Measurements from ENCODE around the gene PRSS8. TPM values are rescaled to one million over a fixed set of nuclear protein-coding genes. Genes with fewer than 3 reads are reported as not detected.

PRSS8 gene
- total RNA-seq, 1 experiment from 2014 or later: 108 TPM

- H3K4me1 Mint-ChIP-seq (ENCODE audit: low read depth, unreplicated experiment): peaks cover 38% of the 10 kb centered on the region
- H3K9me3 Mint-ChIP-seq (ENCODE audit: low read depth, unreplicated experiment): no peaks in the 10 kb centered on the region
- BruUV-seq (replicated peaks): no TSS peak
- intact Hi-C loops (cut with micrococcal nuclease; ENCODE audit: unreplicated experiment): loop anchor here (5.0 kb wide), 1 partner anchor 43 kb away; the partner anchor contains the start of gene BCKDK
- peaks cover 29% of the 10 kb centered on the region for H3K27me3 Mint-ChIP-seq (ENCODE audit: unreplicated experiment)
- peak within 1 kb of the TSS; percentile 47 for H3K4me3 Mint-ChIP-seq (ENCODE audit: low read depth, unreplicated experiment)
- TF ChIP-seq CTCF (IDR thresholded peaks at IDR 0.05; ENCODE audit: unreplicated experiment): no peak
- CTCF ChIA-PET: interaction anchor here (0.6 kb wide), 1 partner anchor 216 kb away, joined by 3 read pairs; no protein-coding TSS in a partner anchor
- H3K27ac Mint-ChIP-seq (ENCODE audit: unreplicated experiment): peak within 1 kb of the TSS; percentile 24
- H3K36me3 Mint-ChIP-seq (ENCODE audit: insufficient read depth, unreplicated experiment): no peaks in the 10 kb centered on the region
- DNase-seq: peak; percentile 41
These were observed 14.7 kb upstream of the PRSS8 start, which contains the start of gene PRSS36 for GRCh38 chr16:31149894-31150890. Gene PRSS36, minus strand, starts transcription at chr16:31150066. Its CDS starts 31 bp downstream, at chr16:31150035.

- Mint-ChIP-seq H3K4me1 (ENCODE audit: low read depth, unreplicated experiment) (peaks cover 38% of the 10 kb centered on the region), H3K27ac (ENCODE audit: unreplicated experiment) (peak overlapping the region; percentile 24), H3K4me3 (ENCODE audit: low read depth, unreplicated experiment) (peak overlapping the region; percentile 5), H3K27me3 (ENCODE audit: unreplicated experiment) (peaks cover 29% of the 10 kb centered on the region), H3K9me3 (ENCODE audit: low read depth, unreplicated experiment) (no peaks in the 10 kb centered on the region), H3K36me3 (ENCODE audit: insufficient read depth, unreplicated experiment) (no peaks in the 10 kb centered on the region)
- CTCF ChIA-PET: no interaction called here
- no peak for TF ChIP-seq CTCF (IDR thresholded peaks at IDR 0.05; ENCODE audit: unreplicated experiment)
- intact Hi-C loops (cut with micrococcal nuclease; ENCODE audit: unreplicated experiment): loop anchor here (5.0 kb wide), 1 partner anchor 42 kb away; the partner anchor contains the start of gene BCKDK
- BruUV-seq (replicated peaks): no TSS peak
- no peak for DNase-seq
These were observed 13.8 kb upstream of the PRSS8 start for GRCh38 chr16:31149332-31149731.

GRCh38 chr16:31148896-31149295, 13.4 kb upstream of the PRSS8 start:
- Mint-ChIP-seq H3K27ac (ENCODE audit: unreplicated experiment) (no peak overlapping the region), H3K27me3 (ENCODE audit: unreplicated experiment) (peaks cover 29% of the 10 kb centered on the region), H3K4me3 (ENCODE audit: low read depth, unreplicated experiment) (peak overlapping the region; percentile 47), H3K4me1 (ENCODE audit: low read depth, unreplicated experiment) (peaks cover 38% of the 10 kb centered on the region), H3K36me3 (ENCODE audit: insufficient read depth, unreplicated experiment) (no peaks in the 10 kb centered on the region), H3K9me3 (ENCODE audit: low read depth, unreplicated experiment) (no peaks in the 10 kb centered on the region)
- intact Hi-C loops (cut with micrococcal nuclease; ENCODE audit: unreplicated experiment): loop anchor here (5.0 kb wide), 1 partner anchor 42 kb away; the partner anchor contains the start of gene BCKDK
- no TSS peak for BruUV-seq (replicated peaks)
- CTCF ChIA-PET: interaction anchor here (0.6 kb wide), 1 partner anchor 24 kb away, joined by 4 read pairs; no protein-coding TSS in a partner anchor
- no peak for DNase-seq
- no peak for TF ChIP-seq CTCF (IDR thresholded peaks at IDR 0.05; ENCODE audit: unreplicated experiment)

- H3K27ac Mint-ChIP-seq (ENCODE audit: unreplicated experiment): no peak overlapping the region
- DNase-seq: peak; percentile 83
- H3K9me3 Mint-ChIP-seq (ENCODE audit: low read depth, unreplicated experiment): no peaks in the 10 kb centered on the region
- intact Hi-C loops (cut with micrococcal nuclease; ENCODE audit: unreplicated experiment): loop anchor here (5.0 kb wide), 1 partner anchor 41 kb away; the partner anchor contains the start of gene BCKDK
- H3K36me3 Mint-ChIP-seq (ENCODE audit: insufficient read depth, unreplicated experiment): peaks cover 3% of the 10 kb centered on the region
- H3K4me1 Mint-ChIP-seq (ENCODE audit: low read depth, unreplicated experiment): peaks cover 38% of the 10 kb centered on the region
- CTCF ChIA-PET: interaction anchor here (0.6 to 0.7 kb wide), 2 partner anchors 24 to 31 kb away, joined by 3 to 4 read pairs; partner anchors contain the start of gene FUS
- no peak for TF ChIP-seq CTCF (IDR thresholded peaks at IDR 0.05; ENCODE audit: unreplicated experiment)
- peak overlapping the region; percentile 47 for H3K4me3 Mint-ChIP-seq (ENCODE audit: low read depth, unreplicated experiment)
- H3K27me3 Mint-ChIP-seq (ENCODE audit: unreplicated experiment): peaks cover 29% of the 10 kb centered on the region
- BruUV-seq (replicated peaks): no TSS peak
These were observed 12.8 kb upstream of the PRSS8 start for GRCh38 chr16:31148281-31148728.
